Measurements from ENCODE around the gene THUMPD1.
"Not testable (repeated sequence)": the region's sequence is repeated elsewhere in the genome, so short reads cannot be mapped to it uniquely, and the experiment has no call there.

THUMPD1 gene

GRCh38 chr16:20741554-20742285, at the start of gene THUMPD1:
Gene THUMPD1 (minus strand): TSS chr16:20741818. CDS start chr16:20741739, 79 bp downstream.
- FAIRE-seq = no peak

DNA sequence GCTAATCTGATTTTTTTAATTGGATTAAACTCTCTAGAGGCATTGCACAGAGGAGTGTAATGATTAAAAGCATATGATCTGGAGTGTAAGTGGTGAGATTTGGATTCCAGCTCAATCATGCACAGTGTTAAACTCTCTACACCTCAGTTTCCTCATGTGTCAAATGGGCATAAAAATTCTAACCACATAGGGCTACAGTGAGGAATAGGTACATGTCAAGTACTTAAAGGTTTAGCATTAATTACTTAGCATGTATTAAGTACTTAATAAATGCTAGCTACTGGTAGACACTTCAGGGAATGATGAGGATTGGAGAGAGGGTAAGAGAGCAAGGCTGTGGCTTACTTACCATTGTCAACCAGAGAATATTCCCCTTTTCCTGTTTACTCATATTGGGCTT, 47.5 kb upstream of the THUMPD1 start:
- FAIRE-seq = no peak

- FAIRE-seq = no peak
Measured at GRCh38 chr16:20784204-20784603, 42.6 kb upstream of the THUMPD1 start.

- no peak for FAIRE-seq
Measured at GRCh38 chr16:20782470-20782869, 40.9 kb upstream of the THUMPD1 start.

GRCh38 chr16:20781697-20782096, 40.1 kb upstream of the THUMPD1 start:
- no peak for FAIRE-seq

DNA sequence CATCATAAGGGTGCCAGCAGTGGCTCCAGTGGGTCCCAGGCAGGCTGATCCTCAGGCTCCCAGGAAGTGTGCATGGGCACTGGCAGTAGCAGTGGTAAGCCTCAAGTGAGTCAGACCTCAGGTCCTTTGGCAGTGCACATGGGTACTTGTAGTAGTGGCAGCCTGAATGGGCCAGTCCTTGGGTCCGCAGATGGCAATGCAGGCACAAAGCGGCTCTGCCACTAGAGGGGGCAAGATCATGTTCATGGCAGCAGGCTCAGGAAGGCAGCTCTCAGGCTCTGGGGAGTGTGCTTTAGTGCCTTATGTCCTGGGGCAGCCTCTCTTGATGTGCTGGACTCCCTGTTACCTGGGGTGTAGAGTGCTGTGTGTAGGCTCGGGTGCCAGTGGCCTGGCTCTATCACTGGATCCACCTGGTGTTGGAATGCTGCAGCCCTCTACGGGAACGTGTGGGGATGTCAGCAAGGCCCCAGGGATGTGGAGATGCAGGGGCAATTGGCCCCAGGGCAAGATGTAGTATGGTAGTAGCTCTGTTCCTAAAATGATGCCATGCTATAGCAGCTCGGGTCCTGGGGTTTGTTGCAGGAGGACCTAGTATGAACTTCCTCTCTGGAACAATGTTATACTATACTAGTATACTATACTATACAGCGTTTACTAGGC, 33.2 kb upstream of the THUMPD1 start:
- FAIRE-seq = no peak

GRCh38 chr16:20773679-20774078, 32.1 kb upstream of the THUMPD1 start:
- no peak for FAIRE-seq

GRCh38 chr16:20768818-20769217, 27.2 kb upstream of the THUMPD1 start:
- no peak for FAIRE-seq

GRCh38 chr16:20768121-20768520, 26.5 kb upstream of the THUMPD1 start:
- no peak for FAIRE-seq

DNA sequence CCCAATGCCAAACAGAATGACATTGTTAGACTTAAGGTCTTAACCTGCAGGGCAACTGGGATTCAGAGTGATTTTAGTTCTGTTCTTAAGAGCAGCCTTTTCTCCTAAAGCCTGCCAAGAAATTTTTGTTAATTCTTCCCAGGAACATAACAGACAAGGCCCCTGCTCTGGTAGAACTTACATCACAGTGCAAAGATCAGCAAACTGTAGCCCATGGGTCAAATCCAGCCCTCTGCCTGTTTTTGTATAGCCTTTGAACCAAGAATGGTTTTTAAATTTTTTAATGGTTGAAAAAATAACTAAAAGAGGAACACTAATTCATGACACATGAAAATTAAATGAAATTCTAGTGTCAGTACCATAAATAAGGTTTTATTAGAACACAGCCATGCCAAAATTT, 26.0 kb upstream of the THUMPD1 start:
- FAIRE-seq = no peak

DNA sequence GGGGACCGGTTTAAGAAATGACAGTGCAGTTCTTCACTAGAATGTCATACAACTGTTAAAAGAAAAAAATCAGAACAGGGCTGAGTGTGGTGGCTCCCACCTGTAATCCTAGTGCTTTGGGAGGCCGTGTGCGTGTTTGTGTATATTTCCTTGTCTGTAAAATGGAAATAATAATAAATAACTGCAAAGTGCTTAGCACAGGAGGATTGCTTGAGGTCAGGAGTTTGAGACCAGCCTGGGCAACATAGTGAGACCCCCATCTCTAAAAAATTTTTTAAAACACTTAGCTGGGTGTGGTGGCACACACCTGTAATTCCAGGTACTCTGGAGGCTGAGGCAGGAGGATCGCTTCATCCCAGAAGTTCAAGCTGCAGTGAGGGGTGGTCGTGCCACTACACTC, 24.7 kb upstream of the THUMPD1 start:
- FAIRE-seq = no peak

- FAIRE-seq = no peak
Measured at GRCh38 chr16:20765732-20766131, 24.1 kb upstream of the THUMPD1 start.

DNA sequence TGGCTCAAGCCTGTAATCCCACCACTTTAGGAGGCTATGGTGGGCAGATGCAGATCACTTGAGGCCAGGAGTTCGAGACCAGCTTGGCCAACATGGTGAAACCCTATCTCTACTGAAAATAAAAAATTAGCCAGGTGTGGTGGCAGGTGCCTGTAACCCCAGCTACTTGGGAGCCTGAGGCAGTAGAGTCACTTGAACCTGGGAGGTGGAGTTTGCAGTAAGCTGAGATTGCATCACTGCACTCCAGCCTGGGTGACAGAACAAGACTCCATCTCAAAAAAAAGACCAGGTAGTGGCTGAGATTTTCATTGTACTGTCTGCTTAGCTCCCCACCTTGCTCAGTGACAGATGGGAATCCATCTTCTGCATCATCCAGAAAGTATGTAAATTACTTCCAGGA, 22.8 kb upstream of the THUMPD1 start:
- not testable (repeated sequence) for FAIRE-seq

GRCh38 chr16:20763461-20764232, 22.0 kb upstream of the THUMPD1 start, which contains the start of gene ACSM3:
Gene ACSM3 (plus strand): TSS chr16:20764014. CDS start chr16:20770035, 6,021 bp downstream.
- no peak for FAIRE-seq

DNA sequence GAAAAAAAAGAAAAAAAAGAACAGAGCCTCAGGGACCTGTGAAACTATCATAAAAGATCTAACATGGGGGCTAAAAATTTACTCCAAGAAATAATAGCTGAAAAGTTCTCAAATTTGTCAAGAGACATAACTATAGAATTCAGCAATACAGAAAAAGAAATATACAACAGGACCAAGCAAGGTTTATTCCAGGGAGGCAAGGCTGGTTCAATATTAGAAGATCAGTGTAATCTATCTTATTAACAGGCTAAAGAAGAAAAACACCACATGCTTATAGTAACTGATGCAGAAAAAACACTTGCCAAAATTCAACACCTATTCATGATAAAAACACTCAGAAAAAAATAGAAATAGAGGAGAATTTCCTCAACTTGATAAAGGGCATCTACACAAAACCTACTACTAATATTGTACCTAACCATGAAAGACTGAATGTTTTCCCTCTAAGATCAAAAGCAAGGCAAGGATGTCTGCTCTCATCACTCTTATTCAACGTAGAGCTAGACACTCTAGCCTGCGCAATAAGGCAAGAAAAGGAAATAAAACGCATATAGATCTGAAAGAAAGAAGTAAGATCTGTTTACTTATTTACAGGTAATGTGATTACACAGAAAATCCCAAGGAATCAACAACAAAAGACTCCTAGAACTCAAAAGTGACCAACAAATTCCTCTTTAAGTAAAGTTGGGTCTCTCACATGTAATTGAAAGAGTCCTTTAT, 20.9 kb upstream of the THUMPD1 start:
- no peak for FAIRE-seq

GRCh38 chr16:20761175-20761574, 19.6 kb upstream of the THUMPD1 start:
- no peak for FAIRE-seq

DNA sequence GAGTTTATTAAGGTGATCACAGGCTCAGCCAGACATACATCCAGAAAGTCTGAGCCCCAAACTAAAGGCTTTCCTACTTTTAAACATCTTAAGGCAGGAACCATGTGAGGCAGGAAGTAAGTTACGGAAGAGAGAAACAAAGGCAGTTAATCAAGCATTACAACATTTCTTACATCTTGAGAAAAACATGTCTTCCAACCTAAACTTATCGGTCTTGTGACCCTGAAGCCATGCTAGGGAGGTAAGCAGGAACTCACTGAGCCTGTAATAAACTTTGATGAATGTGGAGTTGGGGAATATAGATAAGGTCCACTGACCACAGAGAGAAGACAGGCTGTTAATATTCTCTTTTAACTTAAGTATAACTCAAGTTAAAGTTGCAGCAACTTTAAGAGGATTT, 18.7 kb upstream of the THUMPD1 start:
- FAIRE-seq = no peak

DNA sequence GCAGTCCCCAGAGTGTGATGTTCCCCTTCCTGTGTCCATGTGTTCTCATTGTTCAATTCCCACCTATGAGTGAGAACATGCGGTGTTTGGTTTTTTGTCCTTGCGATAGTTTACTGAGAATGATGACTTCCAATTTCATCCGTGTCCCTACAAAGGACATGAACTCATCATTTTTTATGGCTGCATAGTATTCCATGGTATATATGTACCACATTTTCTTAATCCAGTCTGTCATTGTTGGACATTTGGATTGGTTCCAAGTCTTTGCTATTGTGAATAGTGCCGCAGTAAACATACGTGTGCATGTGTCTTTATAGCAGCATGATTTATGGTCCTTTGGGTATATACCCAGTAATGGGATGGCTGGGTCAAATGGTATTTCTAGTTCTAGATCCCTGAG, 14.2 kb upstream of the THUMPD1 start:
- not testable (repeated sequence) for FAIRE-seq

- FAIRE-seq = no peak
Measured at GRCh38 chr16:20755238-20755637, 13.6 kb upstream of the THUMPD1 start.

DNA sequence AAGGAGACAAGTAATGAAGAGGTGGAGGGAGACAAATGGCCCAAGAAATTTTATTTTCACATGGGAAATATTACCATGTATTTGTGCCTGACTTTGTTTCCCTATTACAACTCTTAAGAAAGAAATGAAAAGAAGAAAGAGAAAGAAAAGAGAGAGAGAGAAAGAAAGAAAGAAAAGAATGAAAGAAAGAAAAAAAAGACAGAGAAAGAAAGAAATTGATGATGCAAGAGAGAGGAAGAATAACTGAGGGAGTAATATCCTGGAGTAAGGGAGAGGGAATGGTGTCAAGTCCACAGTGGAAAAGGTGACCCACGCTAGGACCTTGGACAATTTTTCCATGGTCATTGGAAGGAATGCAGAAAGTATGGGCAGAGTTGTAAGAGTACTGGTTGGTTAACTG, 12.1 kb upstream of the THUMPD1 start:
- FAIRE-seq = no peak

- FAIRE-seq = no peak
Measured at GRCh38 chr16:20750558-20750957, 8.9 kb upstream of the THUMPD1 start.

GRCh38 chr16:20749474-20749873, 7.9 kb upstream of the THUMPD1 start:
- no peak for FAIRE-seq

Data from TTC549 (cell line).